A549 treated with CORT108297 at 1 μM for 4 hours (cell line): Measurements from ENCODE around the gene CNGB1. TPM values are rescaled to one million over a fixed set of nuclear protein-coding genes. Genes with fewer than 3 reads are reported as not detected.

Experiments used
- total RNA-seq: library from RNA; stranded (reverse); fragments of 200-300 nt; extraction: Qiagen RNA extraction; gene quantifications from 5 replicates; pipeline ENCODE4 v1.2.3, GENCODE V29; 2022

Gene CNGB1
- 0.07 to 0.45 TPM (median 0.16 TPM) in 5 replicates for total RNA-seq

DNA sequence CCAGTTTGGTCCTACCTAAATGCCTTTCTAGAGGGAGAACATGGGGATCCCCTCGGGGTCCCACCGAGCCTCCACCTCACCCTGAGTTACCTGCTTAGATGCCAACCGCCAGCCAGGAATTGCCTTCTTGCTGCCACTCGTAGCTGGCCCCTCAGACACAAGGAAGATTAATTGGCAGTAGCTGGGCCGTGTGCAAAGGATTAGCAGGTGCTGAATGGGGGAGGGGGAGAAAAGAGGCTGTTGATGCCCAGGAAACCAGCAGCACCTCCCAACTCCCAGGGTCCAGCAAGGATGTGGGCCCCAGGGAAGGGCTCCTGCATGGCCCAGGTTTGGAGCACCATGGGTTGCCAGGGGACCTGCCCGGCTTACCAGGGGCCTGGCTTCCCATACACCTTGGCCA, at the start of gene CNGB1:
TSS of gene CNGB1 (minus strand) at position 159 of the 400 bp plus-strand sequence. CDS start 3,842 bp downstream, outside the sequence.

DNA sequence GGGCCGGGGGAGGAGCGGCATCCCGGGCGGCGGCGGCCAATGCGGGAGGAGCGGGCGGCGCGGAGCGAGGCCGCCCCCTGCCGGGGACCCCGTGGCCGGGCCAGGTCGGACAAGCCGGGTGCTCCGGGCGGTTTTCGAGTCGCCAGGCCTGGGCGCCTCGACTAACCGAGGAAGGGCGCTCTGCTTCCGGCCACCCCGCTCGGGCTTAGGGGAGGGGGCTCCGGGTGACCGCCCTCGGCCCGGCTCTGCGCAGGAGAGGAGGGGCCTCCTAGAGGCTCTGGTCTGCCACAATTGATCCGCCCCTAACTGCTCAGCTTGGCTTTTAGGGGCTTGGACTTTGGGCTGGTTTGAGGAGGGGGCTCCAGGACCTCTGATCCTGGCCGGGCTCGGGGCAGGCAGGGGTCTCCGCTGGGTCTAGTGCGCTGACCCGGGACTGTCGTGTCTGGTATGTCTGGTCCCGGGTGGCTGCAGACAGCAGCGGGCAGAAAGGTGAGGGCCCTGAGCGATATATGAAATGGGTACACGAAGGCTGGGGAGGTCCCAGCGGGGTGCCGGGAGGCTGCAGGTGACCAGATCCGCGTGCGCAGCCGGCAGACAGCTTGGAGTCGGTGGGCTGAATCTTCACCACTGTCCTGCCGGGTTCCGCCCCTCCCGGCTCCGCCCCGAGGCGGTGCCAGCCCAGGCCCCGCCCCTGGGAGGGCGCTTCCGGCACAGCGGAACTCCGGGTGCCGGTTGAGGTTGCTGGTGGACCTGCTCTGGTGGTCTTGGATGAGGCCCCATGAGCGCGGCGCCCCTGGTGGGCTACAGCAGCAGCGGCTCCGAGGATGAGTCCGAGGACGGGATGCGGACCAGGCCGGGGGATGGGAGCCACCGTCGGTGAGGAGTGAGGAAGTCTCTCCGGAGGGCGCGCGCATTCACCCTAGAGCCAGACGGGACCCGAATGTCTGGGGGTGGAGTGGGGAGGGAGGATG, 30.1 kb upstream of the CNGB1 start, which contains the start of gene USB1:
TSS of gene USB1 (plus strand) at position 702 of the 971 bp plus-strand sequence. CDS start at position 779, 77 bp downstream.

DNA sequence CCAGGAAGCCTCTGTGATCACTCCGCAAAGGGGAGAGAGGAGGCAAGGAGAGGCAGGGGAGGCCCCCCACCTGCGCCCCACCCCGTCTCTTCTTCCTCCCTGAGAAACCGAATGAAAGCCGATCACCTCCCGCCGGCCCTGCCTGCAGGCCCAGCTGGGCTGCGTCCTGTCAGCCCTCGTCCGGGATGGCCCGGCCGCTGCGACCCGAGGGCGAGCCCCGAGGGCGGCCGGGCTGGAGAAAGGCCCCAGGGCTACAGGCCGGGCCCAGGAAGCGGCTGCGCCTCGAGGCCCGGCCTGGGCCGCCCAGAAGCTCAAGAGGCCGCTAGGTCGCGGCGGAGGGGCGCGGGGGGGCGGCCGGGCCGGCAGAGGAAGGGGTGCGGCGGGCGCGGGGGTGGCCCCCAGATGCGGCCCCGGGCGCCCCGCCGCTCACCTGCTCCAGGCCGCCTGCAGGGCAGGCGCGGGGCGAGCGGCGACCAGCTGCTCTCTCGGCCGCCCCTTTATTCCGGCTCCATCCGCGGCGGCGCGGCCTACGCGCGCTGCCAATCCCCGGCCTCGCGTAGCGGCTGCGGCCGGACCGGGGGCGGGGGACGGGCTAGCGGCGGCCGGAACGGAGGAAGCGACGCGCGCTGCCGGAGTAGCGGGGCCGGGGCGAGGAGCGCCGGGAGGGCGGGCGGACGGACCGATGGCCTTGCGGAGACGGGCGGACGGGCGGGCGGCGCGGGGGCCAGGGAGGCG, 29.2 kb upstream of the CNGB1 start, which contains the start of gene ZNF319:
TSS of gene ZNF319 (minus strand) at position 702 of the 735 bp plus-strand sequence. CDS start 2,407 bp downstream, outside the sequence.

Other genes with a start within 250 kb of the CNGB1 start
- gene KATNB1, start 235.4 kb downstream of the CNGB1 start, total RNA-seq, result 14.3 to 23.1 TPM (median 21.9 TPM) in 5 replicates
- 144 to 205 TPM (median 203 TPM) in 5 replicates for gene KIFC3, start 168.6 kb downstream of the CNGB1 start, total RNA-seq
- 12.0 to 18.2 TPM (median 17.4 TPM) in 5 replicates for gene ZNF319, start 29.5 kb upstream of the CNGB1 start, total RNA-seq
- 93.6 to 95.9 TPM (median 95.0 TPM) in 5 replicates for gene USB1, start 30.3 kb upstream of the CNGB1 start, total RNA-seq
- gene MMP15, start 54.6 kb upstream of the CNGB1 start, total RNA-seq, result 17.4 to 25.7 TPM (median 22.6 TPM) in 5 replicates
- 52.2 to 59.2 TPM (median 55.7 TPM) in 5 replicates for gene CFAP20, start 158.3 kb upstream of the CNGB1 start, total RNA-seq
- 49.8 to 67.3 TPM (median 51.6 TPM) in 5 replicates for gene CSNK2A2, start 227.0 kb upstream of the CNGB1 start, total RNA-seq